ENCODE results near the gene ATP8A2.

The ATP8A2 gene

GRCh38 chr13:26025196-26025595 lies 653.4 kb downstream of the ATP8A2 start:
- DNase-seq = peak in 17 of 58 donors; percentile 18 to 59 (median 35)

GRCh38 chr13:26025771-26026170 lies 654.0 kb downstream of the ATP8A2 start:
- no peak for DNase-seq

GRCh38 chr13:26026211-26026610 lies 654.4 kb downstream of the ATP8A2 start:
- no peak for DNase-seq

GRCh38 chr13:26029581-26030136 lies 657.9 kb downstream of the ATP8A2 start:
- DNase-seq = no peak

- DNase-seq = no peak
Measured at GRCh38 chr13:26030331-26030730, 658.6 kb downstream of the ATP8A2 start.

- no peak for DNase-seq
Measured at GRCh38 chr13:26034018-26034417, 662.2 kb downstream of the ATP8A2 start.

GRCh38 chr13:26036383-26036782 lies 664.6 kb downstream of the ATP8A2 start:
- DNase-seq = no peak

GRCh38 chr13:26037302-26037701 lies 665.5 kb downstream of the ATP8A2 start:
- DNase-seq = peak in 33 of 58 donors; percentile 17 to 73 (median 42)

- no peak for DNase-seq
Measured at GRCh38 chr13:26038931-26039475, 667.2 kb downstream of the ATP8A2 start.

- no peak for DNase-seq
Measured at GRCh38 chr13:26041444-26041843, 669.7 kb downstream of the ATP8A2 start.

- no peak for DNase-seq
Measured at GRCh38 chr13:26042785-26043184, 671.0 kb downstream of the ATP8A2 start.

- no peak for DNase-seq
Measured at GRCh38 chr13:26045142-26045541, 673.4 kb downstream of the ATP8A2 start.

- no peak for DNase-seq
Measured at GRCh38 chr13:26046639-26047038, 674.9 kb downstream of the ATP8A2 start.

GRCh38 chr13:26047040-26047439 lies 675.3 kb downstream of the ATP8A2 start:
- no peak for DNase-seq

GRCh38 chr13:26048741-26049140 lies 677.0 kb downstream of the ATP8A2 start:
- no peak for DNase-seq

GRCh38 chr13:26050568-26051230 lies 678.9 kb downstream of the ATP8A2 start:
- peak in 22 of 58 donors; percentile 14 to 68 (median 31) for DNase-seq

GRCh38 chr13:26051231-26051656 lies 679.5 kb downstream of the ATP8A2 start:
- DNase-seq = peak in 12 of 58 donors; percentile 14 to 57 (median 38)

- DNase-seq = peak in 36 of 58 donors; percentile 13 to 64 (median 40)
Measured at GRCh38 chr13:26051657-26052311, 680.0 kb downstream of the ATP8A2 start, which contains the start of gene SHISA2. TSS of gene SHISA2 (minus strand) at chr13:26052016. CDS start at chr13:26050975, 1,041 bp downstream.

GRCh38 chr13:26052337-26052736 lies 680.6 kb downstream of the ATP8A2 start:
- DNase-seq = peak in 2 of 58 donors; percentile 16 to 38

GRCh38 chr13:26053418-26053980 lies 681.7 kb downstream of the ATP8A2 start:
- no peak for DNase-seq

GRCh38 chr13:26054896-26055295 lies 683.1 kb downstream of the ATP8A2 start:
- DNase-seq = no peak

- DNase-seq = no peak
Measured at GRCh38 chr13:26058704-26059103, 686.9 kb downstream of the ATP8A2 start.

Measured in anterior cingulate cortex (tissue), 58 donors.